Amniotic epithelial cell (primary cell): ENCODE results near the gene DUSP3.

Experiments
- DNase-seq: peaks from one replicate; pipeline ENCODE4 v3.0.0-alpha.2; 2010; ENCODE audit warnings: low read depth

The DUSP3 gene

DNA sequence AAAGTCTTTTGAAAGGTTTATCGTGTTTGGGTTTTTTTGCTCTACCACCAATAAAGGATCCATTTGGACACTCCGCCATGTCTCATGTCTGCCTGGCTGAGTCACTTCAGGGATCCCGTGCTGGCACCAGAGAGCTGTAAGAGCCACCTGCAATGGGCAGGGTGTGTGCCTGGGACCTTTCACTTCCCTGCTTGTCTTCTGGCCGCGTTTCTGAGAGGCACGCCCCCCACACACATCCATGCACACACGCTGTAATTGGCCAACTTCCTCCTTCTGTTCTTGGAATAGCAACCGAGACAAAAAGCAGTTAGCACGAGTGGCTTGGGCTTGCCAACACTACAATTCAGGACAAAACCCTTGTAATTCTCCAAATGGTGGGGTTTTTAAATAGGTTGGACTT is 10.4 kb downstream of the DUSP3 start:
- no peak for DNase-seq

DNA sequence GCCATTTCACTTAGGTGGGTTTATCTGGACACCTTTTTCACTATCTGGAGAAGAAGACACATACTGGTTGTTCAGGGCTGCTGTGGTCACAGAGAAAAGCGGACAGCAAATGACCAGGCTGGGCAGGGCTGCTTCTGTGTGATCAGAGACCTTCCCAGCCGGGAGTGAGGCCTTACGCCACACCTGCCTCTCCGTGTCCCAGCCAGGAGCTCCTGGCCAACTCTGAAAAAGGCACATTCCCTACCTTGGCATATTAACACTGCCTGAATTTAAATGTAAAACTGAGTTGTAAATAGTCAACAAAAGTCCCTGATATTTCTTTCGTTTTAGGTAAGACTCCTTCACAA is 11.1 kb downstream of the DUSP3 start:
- DNase-seq, result no peak

DNA sequence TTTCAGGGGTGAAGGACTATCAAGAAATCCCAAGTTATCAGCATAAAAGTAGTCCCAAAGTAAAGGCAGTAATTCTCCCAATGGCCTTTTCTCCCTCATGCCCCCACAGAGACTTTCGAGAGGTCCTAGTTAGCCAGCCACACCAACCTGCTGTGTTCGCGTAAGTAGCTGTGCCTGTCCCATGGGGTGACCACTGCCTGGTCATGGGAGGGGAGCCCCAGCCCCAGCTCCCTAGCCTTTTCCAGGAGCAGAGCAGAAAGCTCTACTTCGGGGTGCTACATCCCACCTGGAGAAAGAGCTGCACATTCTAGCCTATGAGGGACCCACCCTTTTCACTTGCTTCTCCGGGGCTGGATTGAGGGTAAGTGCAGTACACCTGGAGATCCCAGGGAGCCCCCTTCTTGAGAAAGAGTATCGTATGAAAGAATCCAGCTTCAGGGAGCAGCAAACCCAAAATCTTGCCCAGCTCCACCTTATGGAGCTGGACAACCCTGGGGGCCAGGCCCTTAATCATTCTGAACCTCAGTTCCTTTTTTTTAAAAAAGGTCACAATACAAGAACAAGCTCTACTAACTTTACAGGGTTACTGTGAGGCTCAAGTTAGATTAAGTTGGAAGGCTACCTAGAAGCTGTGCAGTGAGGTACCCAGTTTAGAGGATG is 11.6 kb downstream of the DUSP3 start:
- no peak for DNase-seq

DNA sequence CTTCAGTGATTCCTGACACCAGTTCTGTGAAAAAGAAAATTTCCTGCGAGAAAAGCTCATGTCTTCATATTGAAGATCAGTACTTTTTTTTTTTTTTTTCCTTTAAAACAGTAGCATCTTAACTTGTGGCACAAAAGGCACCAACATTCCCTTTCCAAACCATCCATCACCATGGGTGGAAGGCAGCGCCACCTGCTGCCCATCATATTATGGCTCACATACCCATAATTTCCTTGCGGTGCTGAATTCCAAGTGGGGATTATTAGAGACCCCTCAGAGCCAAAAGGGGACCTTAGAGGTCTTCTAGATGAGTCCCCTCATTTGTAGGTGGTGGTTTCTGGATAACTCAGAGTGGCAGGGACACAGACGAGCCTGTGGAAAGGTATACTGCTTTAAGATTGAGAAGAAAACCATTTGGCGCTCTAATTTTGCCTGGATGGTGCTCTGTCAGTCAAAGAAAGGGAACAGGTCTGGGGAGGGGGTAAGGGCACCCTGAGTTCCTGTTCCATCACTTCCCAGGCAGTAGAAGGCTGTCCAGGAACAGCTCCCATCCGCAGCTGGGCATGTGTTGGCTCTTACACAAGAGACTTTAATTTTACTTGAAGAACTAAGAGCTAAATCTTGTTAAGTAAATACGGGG is 12.2 kb downstream of the DUSP3 start:
- peak; percentile 33 for DNase-seq

DNA sequence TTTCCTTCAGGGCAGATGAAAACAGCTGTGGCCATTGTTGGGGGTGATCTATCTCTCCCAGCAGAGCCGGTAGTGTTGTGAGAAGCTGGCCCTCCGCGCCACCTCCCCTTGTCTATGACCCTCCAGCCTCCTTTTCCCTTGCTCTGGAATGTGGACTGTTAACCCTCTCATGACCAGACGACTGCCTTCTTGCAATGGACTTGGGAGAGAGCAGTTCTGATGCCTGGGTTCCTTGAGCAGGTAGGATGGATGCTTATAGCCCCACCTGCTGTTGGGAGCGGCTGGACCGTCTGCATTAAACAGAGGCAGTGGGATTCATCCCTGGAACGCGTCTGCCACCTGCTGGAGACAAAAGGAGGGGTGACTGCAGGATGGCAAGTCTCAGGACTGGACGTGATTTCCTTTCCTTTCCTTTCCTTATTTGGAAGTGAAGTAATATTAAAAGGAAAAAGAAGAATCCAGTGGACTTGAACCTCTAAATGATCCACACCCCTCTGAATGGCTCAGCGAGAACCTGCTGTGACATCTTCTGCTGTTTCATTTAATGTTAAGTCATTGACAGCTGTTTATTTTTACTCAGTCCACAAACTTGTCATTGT is 18.4 kb downstream of the DUSP3 start:
- DNase-seq, result peak; percentile 85

DNA sequence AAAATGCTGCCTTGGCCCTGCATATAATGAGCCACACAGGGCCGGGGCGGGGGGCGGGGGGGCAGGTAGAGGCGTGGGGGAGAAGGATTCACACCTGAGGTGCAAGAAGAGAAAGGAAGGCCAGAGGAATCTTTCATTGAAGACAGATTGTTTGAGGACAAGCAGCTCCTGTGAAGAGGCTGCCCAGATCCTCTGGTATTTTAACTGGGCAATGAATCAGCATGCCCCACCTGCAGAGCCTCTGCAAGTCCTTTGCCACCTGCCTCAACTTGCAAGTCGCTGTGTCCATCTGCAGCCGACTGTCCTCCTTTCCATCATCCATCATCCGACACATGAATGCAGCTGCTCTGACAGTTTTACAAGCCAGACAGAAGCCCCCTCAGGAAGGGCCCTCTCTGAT is 18.9 kb downstream of the DUSP3 start:
- DNase-seq, result no peak

DNA sequence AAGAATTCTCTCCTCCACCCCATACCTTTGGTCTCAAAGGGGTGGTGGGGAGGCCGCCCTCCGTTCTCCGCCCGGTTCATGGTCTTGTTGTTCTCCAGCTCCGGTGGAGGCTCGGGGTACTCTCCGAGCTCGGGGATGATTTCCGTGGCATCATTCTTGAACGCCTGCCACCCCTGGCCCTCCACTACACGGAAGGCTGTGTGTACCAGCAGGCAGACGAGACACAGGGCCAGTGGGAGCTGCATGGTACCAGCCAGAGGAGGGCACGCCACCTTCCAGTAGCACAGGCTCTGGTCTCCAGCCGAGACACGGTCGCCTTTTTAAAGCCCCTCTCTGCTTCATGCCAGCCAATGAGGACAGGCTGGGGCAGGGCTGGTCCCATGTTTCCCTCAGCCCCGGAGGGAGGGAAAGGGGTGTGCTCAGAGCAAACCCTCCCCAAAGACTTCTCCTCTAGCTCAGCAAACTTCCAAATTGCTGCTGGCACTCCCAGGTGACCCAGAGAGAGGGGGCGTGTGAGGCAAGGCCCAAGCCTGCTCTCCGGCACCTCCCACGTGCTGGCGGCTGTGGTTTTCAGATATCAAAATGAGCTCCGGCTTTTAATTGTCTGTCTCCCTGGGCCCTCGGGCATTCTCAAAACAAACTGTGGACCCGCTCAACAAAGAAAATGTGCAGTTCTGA is 20.1 kb downstream of the DUSP3 start, which contains the start of gene SOST:
SOST (minus strand) TSS at position 295 of the 678 bp plus-strand sequence; CDS start at position 245, 50 bp downstream.
- DNase-seq, result no peak

DNA sequence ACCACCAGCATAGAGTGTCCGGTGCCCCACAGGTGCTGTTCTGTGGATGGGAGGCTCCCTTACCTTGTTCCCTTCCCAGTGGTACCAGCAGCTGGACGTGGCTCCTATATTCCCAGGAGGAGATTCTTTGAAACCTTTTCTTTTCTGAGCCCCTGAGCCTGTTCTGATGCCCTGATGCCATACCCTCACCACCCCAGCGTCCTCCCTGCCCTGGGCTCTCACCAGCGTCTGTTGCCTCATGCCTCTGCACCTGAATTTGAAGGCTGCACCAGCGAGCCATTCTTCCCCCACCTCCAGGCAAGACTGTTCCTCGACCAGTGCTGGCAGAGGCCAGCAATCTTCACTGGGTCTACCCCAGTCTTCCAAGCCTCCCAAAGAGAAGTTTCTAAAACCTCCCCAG is 20.7 kb downstream of the DUSP3 start:
- DNase-seq, result no peak

DNA sequence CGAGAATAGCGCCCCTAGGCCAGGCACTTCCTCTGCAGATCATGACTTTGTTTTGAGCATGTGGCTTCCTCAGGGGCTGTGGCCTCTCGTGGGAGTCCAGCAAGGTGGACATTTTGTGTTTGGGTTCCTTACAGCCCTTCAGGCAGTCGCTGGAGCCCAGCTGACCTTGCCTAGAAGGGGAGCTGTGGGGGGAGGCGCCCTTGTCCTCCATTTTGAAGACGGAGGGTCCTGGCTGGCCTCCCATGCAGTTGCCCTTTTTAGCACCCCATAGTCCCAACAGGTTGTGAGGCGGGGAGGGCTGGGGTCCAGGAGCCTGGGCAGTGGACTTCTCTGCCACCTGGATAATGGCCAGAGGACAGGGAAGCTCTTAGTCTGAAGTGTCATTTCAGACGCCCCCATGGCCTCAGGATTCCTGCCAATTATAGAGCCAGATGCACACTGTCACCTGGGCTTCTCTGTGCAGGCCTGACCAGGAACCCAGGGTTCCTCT is 21.6 kb downstream of the DUSP3 start:
- no peak for DNase-seq

DNA sequence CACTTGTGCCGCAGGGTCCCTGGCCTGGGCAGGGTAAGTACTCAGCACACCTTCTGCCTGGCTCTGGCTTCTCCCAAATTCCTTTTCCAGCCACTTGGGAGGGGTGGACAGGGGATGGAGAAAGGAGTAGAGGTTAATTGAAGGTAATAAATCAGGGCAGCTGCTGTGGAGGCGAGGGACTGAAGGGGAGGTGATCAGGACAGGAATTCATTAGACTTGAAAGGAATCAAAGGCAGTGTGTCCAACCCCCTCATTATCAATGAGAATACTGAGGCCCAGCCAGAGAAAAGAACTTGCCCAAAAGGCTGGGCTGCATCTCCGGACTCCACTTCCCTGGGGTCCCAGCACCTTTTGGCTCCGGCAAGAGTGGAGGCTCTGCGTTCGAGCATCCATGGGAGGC is 22.6 kb downstream of the DUSP3 start:
- DNase-seq, result no peak

DNA sequence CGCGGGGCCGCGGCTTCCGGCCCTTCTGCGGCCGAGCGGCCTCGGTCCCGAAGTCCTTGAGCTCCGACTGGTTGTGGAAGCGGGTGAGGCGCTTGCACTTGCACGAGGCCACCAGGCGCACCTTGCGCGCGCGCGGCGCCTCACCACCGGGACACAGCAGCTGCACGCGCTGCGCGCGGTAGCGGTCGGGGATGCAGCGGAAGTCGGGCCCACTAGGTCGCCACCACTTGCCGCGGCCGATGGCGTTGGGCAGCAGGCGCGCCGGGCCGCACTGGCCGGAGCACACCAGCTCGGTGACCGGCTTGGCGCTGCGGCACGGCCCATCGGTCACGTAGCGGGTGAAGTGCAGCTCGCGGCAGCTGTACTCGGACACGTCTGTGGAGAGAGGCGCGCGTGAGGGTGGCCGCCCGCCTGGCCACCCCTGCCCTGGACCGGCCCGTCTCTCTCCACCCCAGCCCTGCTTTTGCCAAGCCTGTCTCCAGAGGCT is 23.3 kb downstream of the DUSP3 start:
- DNase-seq, result no peak

DNA sequence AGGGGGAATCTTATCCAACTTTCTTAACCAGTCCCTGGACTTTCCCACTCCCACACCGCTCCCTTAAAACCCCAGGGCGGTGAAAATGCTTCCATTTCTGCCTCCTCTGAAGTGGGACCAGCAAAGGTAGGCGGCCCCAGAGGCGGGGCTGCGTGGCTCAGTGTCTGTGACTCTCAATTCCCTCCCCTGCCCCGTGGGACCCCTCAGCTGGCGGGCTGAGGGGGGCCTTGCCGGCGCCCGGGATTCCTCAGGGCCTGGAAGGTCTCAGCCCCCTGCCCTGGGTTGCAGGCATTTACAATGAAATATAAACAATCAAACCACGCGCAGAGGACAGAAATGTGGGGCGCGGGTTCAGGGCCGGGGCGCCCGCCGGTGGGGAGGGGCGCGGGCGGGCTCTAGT is 23.8 kb downstream of the DUSP3 start:
- DNase-seq, result no peak

DNA sequence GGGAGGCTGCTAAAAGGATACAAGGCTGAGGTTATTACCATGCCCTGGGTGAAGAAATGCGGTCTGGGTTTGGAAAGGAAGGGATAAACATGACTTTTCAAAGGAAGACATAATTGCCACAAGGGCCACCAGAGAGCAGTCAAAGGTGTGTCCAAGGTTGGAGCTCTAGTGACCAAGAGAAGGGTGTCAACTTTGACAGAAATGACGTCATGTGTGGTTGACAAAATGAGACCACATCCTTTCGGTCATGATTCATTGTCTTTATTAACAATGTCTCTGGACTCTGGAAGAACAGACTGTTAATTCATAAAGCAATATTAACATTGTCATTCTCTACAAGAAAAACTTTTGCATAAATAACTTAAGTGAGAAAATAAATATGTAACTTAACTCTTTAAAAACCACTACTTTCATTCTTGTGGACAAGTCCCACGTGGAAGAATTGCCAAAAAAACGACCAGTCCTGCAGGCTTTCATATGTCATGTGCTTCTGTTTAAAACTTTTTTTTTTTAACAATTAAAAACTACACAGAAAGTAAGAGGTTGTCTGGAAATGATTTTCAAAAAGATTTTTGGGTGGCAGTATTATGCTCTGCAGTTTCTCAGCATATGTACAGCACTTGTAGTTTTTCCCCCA is 25.2 kb downstream of the DUSP3 start:
- DNase-seq, result no peak

DNA sequence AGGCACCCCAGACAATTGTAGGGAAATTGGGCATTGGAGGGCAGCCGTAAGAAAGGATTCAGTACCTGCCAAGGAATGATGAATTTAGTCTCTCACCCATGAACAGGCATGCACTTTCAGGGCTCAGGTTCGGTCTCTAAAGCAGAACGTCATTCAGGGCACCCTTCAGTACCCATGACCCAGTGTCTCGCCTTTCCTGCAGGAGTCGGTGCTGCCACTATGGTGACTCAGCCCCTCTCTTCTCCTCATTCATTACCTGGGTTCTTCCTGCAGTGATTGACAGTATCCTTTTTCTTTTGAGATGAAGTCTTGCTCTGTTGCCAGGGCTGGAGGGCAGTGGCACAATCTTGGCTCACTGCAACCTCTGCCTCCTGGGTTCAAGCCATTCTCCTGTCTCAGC is 28.6 kb downstream of the DUSP3 start:
- no peak for DNase-seq

DNA sequence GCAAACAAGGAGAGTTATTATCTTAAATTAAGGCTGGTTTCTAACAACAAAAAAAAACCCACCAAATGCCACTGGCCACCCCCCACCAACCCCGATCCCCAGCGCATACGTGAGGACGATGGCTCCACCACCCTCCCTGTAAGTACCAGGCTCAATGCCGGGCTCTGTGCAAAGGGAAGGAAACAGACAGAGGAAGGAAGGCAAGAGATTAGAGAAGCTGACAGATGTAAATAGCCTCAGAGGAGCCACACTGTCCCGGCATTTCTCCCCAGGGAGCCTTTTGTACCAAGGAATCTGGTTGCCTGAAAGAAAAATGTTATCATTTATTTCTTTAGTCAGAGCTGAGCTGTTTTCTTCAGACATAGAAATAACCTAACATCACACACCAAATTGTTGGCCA is 33.2 kb downstream of the DUSP3 start:
- no peak for DNase-seq

DNA sequence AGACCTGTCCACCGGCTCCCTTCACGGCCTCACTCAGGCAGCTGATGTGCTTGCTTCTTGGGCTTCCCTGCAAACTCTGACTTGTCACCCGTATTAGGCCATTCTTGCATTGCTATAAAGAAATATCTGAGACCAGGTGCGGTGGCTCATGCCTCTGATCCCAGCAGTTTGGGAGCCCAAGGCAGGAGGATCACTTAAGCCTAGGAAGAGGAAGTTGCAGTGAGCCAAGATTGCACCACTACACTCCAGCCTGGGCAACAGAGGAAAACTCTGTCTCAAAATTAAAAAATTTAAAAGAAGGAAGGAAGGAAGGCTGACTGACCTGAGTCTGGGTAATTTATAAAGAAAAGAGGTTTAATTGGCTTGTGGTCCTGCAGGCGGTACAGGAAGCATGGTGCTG is 37.1 kb downstream of the DUSP3 start:
- no peak for DNase-seq

DNA sequence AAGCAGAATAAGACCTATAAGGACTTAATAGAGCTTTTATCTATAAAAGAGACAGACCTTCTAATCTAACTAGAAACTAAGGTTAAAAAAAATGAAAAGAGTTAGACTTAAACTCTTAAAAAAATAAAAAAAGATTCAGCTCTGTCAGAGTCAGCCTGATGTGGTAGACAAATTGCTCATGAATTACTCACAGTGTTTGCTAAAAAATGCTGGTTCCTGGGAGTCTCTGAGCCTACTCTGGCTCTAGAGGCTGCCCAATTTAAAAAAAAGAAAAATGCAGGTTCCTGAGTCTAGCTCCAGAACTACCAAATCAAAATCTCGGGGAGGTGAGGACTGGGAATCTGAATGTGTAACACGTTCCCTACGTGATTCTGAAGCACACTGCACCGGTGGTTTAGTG is 38.2 kb downstream of the DUSP3 start:
- peak; percentile 42 for DNase-seq

DNA sequence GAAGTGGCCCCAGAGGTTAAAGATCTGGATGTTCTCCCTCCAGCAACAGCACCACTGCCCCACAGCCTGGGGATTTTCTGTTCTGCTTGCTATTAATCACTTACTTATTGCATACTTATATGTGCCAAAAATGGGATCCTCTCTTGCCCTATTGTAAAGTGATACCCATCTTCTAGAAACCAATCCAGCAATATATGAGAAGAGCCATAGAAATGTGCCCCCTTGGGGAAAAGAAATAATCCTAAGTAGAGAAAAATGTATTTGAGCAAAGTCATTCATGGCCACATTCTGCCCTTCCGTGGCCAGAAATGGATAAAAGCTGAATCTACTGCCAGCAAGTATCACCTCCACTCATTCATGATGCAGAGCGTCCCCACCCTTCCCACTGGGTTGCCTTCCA is 41.1 kb downstream of the DUSP3 start:
- no peak for DNase-seq

DNA sequence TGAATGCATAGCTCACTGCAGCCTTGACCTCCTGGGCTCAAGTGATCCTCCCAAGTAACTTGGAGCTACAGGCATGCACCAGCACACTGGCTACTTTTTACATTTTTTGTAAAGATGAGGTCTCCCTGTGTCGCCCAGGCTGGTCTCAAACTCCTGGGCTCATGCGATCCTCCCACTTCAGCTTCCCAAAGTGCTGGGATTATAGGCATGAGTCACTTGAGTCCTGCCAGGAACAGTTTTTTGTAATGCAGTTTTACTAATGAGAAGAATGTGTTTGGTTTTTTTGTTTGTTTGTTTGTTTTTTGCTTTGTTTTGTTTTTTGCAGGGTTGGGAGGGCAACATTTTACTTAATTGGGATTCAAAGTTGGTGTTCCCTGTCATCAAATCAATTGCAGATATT is 42.4 kb downstream of the DUSP3 start:
- DNase-seq, result peak; percentile 25

DNA sequence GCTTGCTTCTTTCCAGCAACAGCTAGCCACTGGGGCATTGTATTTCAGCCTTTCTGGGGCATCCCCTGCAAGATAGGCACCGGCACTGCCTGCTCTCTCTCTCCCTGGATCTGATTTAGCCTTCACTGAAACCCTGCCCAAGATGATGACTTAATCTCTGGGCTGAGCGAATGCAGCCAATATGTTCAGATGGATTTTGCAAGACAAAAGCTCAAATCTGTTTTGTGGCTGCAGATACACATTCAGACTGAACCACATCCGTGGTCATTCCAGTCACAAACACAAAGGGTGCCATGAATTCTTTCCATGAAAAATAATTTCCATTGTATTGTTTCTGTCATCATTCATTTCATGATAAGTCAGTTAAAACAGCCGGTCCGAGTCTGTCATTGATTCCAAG is 44.4 kb downstream of the DUSP3 start:
- DNase-seq, result peak; percentile 90

DNA sequence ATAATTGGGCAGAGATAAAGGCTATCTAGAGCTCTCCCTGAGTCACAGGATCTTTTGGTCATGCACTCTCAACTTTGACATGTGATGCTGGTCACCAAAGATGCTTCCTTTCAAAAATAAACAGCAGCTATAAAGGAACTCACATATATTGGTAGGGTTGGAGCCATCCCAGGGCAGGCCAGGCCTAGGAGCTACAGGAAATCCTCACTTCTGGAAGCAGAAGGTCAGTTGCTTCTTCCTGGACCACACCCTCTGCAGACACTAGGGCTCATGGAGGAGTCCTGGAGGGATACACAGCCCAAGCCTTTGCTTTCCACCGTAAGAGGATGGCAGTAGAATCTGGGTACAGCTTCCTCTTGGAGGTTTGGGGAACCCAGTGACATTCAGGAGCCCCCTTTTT is 44.8 kb downstream of the DUSP3 start:
- no peak for DNase-seq

DNA sequence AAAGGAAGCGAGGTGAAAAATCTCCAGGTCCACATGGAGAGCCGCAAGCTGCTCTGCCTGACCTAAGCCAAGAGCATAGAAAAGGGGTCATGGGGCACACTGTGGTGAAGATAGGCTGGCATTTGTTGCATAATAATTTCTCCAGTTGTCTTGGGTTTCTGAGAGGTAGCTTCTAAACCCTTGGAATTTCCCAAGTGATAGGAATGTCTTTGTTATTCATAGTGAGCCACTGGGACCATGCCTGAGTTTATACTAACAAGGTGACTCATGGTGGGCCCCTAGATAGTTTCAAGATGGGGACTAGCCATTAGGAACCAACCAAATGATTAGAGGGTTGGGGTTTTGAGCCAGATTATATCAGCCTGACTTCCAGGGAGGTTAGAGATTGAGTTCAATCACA is 45.8 kb downstream of the DUSP3 start:
- DNase-seq, result peak; percentile 94
